Left renal pelvis (tissue), 4 donors: ENCODE results near the gene FBXL5. TPM values are rescaled to one million over a fixed set of nuclear protein-coding genes. Genes with fewer than 3 reads are reported as not detected.

Experiments used
- DNase-seq, 4 donors: peaks; one replicate each; pipeline ENCODE4 v3.0.0-alpha.2; 2013; ENCODE audit warnings: low read depth in 4 of 4, low spot score in 3 of 4
- polyA plus RNA-seq, 4 donors: library from polyadenylated mRNA; unstranded; fragments of 120-200 nt; gene quantifications; one replicate each; pipeline ENCODE4 v1.2.1, GENCODE V29; 2013; ENCODE audit not compliant: insufficient read length in 4 of 4

FBXL5 gene
- polyA plus RNA-seq, 4 donors = 95.9 to 145 (median 128) TPM

DNA sequence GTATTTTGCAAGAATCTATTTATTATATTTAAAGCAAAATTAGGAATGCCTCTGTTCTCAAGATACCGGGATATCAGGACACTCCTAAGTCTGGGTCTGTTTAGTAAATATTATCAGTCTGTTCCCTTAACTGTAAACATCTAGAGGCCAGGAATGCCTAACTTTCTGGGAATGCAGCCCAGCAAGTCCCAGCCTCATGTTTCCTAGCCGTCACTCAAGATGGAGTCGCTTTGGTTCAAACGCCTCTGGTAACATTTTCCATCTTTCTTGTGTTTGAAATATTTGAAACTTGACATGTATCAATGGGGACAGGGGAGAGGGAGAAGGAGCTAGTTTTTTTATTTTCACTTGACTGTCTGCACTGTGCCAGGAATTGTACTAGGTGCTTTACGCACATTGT, 85.4 kb downstream of the FBXL5 start:
- DNase-seq = no peak

DNA sequence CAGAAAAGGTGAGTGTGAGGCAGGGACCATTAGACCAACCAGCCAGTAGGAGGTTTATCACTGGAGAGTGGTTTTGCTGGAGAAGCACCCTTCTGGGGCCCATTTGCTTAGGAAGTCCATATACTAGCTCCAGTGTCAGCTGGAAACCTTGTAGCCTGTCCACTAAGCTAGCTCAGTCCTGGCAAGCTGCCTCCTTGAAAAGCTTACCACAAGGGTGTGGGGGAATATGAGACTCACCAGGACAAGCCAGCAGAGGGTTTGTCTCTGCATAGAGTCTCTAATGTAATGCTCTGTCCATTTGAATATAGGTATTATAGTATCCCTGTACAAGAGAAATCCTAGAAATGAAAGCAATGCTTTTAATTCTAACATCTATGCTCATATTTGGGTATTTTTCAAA, 86.3 kb downstream of the FBXL5 start:
- no peak for DNase-seq

DNA sequence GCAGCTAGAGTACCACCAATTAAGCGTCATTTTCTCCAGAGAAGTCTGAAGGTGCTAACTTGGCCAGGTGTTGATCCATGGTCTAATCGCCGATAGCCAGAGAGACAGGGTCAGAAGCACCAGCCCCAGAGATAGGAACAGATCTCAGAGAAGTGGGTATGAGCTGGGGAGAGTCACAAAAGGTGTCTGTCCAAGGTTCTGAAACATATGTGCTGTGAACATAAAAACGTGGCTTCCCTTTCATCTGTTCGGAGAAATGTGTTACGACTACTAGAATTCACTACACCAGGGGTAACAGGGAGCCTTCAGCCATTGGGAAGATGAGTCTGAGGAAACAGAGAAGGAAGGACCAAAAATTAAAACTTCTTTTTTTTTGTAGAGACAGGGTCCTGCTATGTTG, 91.3 kb downstream of the FBXL5 start:
- no peak for DNase-seq

DNA sequence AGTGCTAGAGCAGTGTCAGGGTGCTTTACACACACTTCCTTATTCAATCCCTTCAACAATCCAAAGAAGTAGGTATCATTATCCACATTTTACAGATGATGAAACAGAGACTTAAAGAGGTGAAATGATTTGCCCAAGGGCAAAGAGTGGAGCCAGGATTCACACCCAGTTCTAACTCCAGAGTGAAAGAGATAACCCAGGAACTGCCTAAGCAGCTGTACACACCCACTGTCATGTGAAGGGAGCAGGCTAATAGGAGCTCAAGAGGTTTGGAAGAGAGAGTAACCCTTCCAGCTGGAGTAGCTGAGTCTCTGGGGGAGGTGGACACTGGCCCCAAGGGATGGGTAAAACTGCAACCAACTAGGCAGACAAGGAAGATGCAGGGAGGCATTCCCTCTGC, 92.5 kb downstream of the FBXL5 start:
- no peak for DNase-seq

DNA sequence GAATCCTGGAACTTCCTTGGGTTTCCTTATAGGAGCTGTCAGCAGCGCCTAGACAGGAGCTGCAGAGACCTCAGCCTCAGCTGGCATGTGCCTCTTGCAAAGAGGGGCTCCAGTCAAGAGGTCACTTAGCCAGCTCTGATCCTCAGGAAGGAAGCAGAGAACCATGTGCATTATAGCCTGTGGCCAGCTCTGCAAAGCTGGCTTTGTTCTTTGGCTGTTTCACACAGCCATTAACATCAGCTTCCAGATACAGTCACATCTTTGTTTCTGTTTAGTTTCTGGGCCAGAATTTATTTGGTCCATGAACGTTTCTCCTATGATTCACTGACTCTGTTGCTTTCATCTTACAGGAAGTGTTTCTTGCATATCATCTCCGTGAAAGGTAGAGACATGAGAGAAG, 93.0 kb downstream of the FBXL5 start:
- DNase-seq = no peak

DNA sequence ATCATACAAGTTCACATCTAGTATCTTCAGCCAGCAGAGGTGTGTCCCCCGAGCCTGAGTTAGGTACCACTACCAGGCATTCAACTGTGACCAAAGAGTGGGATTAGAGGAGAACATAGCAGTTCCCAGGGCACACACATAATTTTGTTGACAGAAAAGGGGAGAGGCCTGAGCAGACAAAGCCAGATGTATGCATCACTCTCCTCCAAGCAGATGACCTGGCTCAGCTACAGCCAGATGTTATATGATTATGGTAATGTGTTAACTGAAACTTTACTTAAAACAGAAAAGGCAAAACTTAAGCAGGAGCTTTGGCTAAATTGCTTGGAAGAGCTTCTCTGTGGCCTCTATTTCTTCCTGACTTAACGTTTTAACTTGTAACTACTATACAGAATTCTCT, 96.6 kb downstream of the FBXL5 start:
- no peak for DNase-seq

DNA sequence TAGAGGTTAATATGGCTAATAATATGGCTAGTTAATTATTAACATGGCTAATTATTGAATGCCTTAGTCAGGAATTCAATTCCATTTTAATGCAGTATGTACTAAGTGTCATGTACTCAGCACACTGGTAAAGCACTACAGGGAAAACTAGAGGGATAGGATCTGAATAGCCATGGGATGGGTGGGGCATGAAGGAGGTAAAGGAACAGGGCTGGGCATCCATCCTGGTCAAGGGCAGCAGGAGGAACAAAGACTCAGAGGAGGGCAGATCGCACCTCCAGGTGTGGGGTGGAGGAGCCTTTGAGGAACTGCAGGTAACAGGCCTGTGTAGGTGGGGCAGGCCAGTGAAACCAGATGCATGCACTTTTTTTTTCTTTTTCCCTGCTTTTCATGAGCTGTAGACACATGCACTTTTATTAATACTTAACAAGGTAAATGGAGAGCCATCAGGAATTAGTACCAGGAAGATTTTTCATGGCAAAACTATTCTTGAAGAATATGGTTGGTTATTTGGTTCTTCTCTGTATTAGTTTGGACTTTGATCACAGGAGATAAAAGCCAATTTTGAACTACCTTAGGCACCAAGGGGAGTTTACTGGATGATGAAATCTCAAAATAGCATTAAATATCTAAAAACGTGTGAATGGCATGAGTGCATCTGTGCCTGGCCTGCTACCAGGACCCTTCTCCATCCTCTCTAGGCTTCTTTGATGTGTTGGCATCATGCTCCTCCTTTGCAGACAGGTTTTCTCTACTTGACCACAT, 97.2 kb downstream of the FBXL5 start:
- no peak for DNase-seq

DNA sequence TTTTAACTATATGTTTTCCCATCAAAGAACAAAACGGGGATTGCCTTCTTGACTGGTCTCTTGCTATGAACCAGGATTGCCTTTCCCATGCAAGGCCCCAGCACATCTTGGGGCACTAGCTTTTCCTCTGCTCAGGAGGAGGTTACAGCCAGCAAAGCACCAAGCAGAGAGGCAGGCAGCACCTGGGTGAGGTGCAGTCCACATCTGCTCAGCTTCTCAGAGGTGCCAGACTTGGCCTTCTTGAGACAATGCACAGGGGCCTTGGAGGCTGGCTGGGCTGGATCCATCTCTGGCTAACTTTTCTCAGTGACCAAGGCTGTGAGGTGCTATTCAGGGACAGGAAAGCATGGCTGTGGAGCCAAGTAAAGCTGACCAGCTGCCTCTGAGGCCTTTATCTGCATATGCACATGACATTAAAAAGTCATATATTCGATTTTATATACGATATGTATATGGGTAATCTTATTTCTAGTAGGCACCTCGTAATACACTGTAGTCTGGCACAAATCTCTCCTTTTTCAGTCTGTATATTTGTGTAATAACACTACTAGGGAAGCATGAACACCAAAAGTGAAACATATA, 98.6 kb downstream of the FBXL5 start:
- no peak for DNase-seq

Other genes starting within 250 kb of the FBXL5 start
- 10 to 100 TPM in 3 of 4 donors, 1 to 10 TPM in 1; 8.0 to 28.0 (median 22.7) TPM for gene C1QTNF7, start 227.3 kb downstream of the FBXL5 start, polyA plus RNA-seq
- 10 to 100 TPM; 40.8 to 57.6 (median 55.4) TPM for gene CC2D2A, start 185.5 kb downstream of the FBXL5 start, polyA plus RNA-seq
- 10 to 100 TPM; 53.3 to 96.1 (median 67.1) TPM for gene FAM200B, start 26.5 kb upstream of the FBXL5 start, polyA plus RNA-seq
- gene BST1, start 47.7 kb upstream of the FBXL5 start, polyA plus RNA-seq = 10 to 100 TPM; 10.8 to 16.2 (median 12.9) TPM
- 1 to 10 TPM in 2 of 4 donors, under 1 TPM in 2; 0.93 to 1.2 (median 1.0) TPM for gene CD38, start 123.0 kb upstream of the FBXL5 start, polyA plus RNA-seq